Left lung (tissue), 10 donors: ENCODE data around the gene CTNNBIP1. TPM values are rescaled to one million over a fixed set of nuclear protein-coding genes. Genes with fewer than 3 reads are reported as not detected.

Source experiments
- ATAC-seq: fragments of 200-7000 bp; cut with Tn5 transposase; one replicate; pipeline ENCODE4 v1.9.1; 2020; ENCODE audit warnings: moderate library complexity
- DNase-seq, 4 donors: peaks; one replicate each; pipeline ENCODE4 v3.0.0-alpha.2; 2013 to 2020
- H3K27ac ChIP-seq, 2 donors: fragments of 200-600 bp; sonication (generic) in 1 of 2; one replicate each; pipeline versions ENCODE4 v1.5.0 to v1.8.0; 2020 to 2021
- H3K27me3 ChIP-seq, 2 donors: fragments of 200-600 bp; sonication (generic) in 1 of 2; one replicate each; pipeline versions ENCODE4 v1.5.0 to v1.8.0; 2020 to 2021
- H3K36me3 ChIP-seq, 2 donors: fragments of 200-600 bp; sonication (generic) in 1 of 2; one replicate each; pipeline versions ENCODE4 v1.5.0 to v1.8.0; 2020 to 2021
- H3K4me1 ChIP-seq, 2 donors: fragments of 200-600 bp; one replicate each; pipeline ENCODE4 v1.8.0; 2021
- H3K4me3 ChIP-seq, 2 donors: fragments of 200-600 bp; sonication (generic) in 1 of 2; one replicate each; pipeline versions ENCODE4 v1.5.0 to v1.8.0; 2020 to 2021; ENCODE audit warnings: mild to moderate bottlenecking in 1 of 2
- H3K9me3 ChIP-seq, 2 donors: fragments of 200-600 bp; sonication (generic) in 1 of 2; one replicate each; pipeline versions ENCODE4 v1.5.0 to v1.8.0; 2020 to 2021
- intact Hi-C, 2 donors: fragments of 100-400 bp; cut with DNase I; formaldehyde crosslinking; loops; one replicate each; pipeline versions ENCODE4 v1.11.2 to v1.14.2; 2022
- polyA plus RNA-seq, 6 donors: library from polyadenylated mRNA; unstranded; fragments of 120-200 nt; gene quantifications; one replicate each; pipeline ENCODE4 v1.2.1, GENCODE V29; 2013; ENCODE audit not compliant: insufficient read length in 6 of 6
- total RNA-seq, 2 donors: library from RNA; stranded (reverse); fragmentation: NEBNext Ultra II Directional; extraction: Animal tissue kit (Norgen Biotek cat#: 25700); gene quantifications; one replicate each; pipeline ENCODE4 v1.2.1, GENCODE V29; 2021
- TF ChIP-seq, protein P1 (sequence below), 2 donors: fragments of 200-600 bp; sonication (generic) in 1 of 2; IDR thresholded peaks; one replicate each; pipeline versions ENCODE4 v1.5.0 to v1.8.0; 2021; ENCODE audit warnings: antibody characterized with exemption in 2 of 2
- donor health status: DM: no; HTN: yes; CAD: no.
- donor health status: DM: no; HTN: no; CAD: no.

CTNNBIP1 gene
- total and polyA plus RNA-seq, 8 donors: 30.2 to 57.1 (median 48.0) TPM

DNA sequence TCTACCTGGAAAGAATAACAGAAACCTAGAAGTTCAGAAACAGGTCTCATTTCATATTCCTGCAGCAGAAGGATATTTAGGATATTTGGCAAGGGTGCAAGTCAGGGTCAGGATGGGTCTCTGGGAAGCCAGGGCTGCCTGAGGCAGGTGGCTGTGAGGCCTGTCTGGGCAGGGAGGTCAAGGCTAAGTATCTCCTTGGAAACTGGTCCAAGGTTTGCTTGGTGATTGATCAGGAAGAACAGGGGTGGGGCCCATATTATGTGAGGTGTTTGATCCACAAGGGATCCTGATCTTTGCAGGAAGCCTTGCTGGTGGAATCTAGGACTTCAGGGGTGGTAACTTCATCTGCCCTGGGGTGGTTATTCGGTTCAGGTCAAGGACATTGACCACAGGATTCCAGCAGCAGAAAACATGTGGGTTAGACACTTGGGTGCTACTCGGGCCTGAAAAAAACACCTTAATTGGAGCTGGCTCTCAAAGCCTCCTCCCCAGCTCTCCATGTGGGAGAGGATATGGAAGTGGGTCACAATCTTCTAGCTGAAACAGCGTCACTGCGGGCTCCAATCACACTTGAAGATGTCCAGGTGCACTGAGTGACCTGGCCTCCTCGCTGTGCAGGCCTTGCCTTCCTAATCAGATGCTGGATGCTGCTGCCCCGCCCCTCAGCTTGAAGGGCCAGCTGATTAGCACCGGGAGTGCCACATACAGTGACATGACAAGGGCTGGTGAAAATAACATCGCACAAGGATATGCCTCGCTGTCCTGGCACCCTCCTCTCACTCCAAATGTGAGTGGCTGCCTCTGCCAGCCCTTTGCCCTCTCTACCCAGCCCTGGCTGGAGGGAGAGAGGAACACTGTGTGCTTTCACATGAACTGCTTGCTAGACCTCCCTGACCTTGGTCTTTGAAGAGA, 8.7 kb downstream of the CTNNBIP1 start:
- Histone ChIP-seq H3K9me3 (no peaks in the 10 kb centered on the region), H3K4me3 (peak overlapping the region in 1 of 2 donors; percentile 10), H3K27me3 (no peaks in the 10 kb centered on the region), H3K4me1 (peaks cover 17 to 35% of the 10 kb centered on the region in 2 donors), H3K27ac (peak overlapping the region; percentile 80 to 87), H3K36me3 (no peaks in the 10 kb centered on the region)
- ATAC-seq (peak; percentile 74), DNase-seq (peak in 2 of 4 donors; percentile 85)
- intact Hi-C loops: no loop called here
- TF ChIP-seq, protein P1, sequence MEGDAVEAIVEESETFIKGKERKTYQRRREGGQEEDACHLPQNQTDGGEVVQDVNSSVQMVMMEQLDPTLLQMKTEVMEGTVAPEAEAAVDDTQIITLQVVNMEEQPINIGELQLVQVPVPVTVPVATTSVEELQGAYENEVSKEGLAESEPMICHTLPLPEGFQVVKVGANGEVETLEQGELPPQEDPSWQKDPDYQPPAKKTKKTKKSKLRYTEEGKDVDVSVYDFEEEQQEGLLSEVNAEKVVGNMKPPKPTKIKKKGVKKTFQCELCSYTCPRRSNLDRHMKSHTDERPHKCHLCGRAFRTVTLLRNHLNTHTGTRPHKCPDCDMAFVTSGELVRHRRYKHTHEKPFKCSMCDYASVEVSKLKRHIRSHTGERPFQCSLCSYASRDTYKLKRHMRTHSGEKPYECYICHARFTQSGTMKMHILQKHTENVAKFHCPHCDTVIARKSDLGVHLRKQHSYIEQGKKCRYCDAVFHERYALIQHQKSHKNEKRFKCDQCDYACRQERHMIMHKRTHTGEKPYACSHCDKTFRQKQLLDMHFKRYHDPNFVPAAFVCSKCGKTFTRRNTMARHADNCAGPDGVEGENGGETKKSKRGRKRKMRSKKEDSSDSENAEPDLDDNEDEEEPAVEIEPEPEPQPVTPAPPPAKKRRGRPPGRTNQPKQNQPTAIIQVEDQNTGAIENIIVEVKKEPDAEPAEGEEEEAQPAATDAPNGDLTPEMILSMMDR (IDR thresholded peaks at IDR 0.05): no peak

DNA sequence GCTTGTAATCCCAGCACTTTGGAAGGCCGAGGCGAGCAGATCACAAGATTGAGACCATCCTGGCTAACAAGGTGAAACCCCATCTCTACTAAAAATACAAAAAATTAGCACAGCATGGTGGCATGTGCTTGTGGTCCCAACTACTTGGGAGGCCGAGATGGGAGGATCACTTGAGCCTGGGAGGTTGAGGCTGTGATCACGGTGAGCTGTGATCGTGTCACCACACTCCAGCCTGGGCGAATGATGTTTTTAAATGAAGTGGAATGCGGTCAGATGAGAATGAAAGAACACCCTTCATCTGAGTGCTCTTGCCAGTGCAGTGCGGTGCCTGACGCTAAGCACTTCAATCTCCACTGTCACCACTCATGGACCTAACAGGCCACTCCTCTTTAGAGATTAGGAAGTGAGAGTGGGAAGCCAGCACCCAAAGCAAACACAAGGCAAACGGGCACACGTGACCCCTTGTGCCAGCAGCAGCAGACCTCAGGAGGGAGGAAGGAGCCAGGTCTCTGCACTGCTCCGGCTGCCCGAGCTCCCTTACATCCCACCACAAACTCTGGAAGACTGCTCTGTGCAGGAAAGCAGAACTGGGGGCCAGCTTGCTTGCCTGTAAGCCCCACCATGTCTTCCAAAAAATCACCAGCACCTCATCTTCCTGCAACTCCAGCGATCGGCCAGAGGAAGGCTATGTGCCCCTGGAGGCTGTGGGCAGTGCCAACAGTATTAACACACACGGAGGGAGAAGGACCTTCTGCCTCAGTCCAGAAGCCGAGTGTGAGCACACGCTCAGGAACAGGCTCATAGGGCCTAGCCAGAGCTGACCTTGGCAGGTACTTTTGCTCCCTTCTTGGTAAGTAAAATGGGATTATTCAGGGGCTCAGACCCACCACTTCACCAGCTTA, 9.7 kb downstream of the CTNNBIP1 start:
- intact Hi-C loops: no loop called here
- peak overlapping the region; percentile 10 to 27 for H3K4me3 ChIP-seq

DNA sequence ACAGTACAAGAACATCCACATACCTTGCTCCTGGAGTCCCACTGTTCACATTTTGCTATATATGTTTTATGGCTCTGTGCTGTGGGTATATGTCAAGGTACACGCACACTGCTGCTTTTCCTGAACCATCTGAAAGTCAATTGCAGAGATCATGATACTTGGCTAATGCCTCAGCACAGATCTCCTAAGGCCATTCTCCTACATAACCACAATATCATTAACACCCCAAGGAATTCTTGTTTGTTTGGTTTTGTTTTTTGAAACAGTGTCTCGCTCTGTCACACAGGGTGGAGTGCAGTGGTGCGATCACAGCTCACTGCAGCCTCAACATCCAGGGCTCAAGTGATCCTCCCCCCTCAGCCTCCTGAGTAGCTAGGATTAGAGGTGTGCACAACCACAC, 16.0 kb downstream of the CTNNBIP1 start:
- Histone ChIP-seq H3K36me3 (no peaks in the 10 kb centered on the region), H3K27me3 (no peaks in the 10 kb centered on the region), H3K4me3 (no peak overlapping the region), H3K27ac (peak overlapping the region in 1 of 2 donors; percentile 81), H3K9me3 (no peaks in the 10 kb centered on the region), H3K4me1 (peaks cover 24 to 49% of the 10 kb centered on the region in 2 donors)
- ATAC-seq (no peak), DNase-seq (no peak)
- TF ChIP-seq, protein P1 (IDR thresholded peaks at IDR 0.05): no peak
- intact Hi-C loops: no loop called here

More for the DNA sequence above, 9.7 kb downstream of the CTNNBIP1 start:
- Histone ChIP-seq H3K36me3 (no peaks in the 10 kb centered on the region), H3K27ac (peak overlapping the region; percentile 80 to 87), H3K4me1 (peaks cover 17 to 35% of the 10 kb centered on the region in 2 donors), H3K27me3 (no peaks in the 10 kb centered on the region), H3K9me3 (no peaks in the 10 kb centered on the region)
- DNase-seq (peak; percentile 53 to 92 (median 88)), ATAC-seq (peak; percentile 90)
- TF ChIP-seq, protein P1 (IDR thresholded peaks at IDR 0.05): no peak

GRCh38 chr1:9892563-9893528, 17.2 kb downstream of the CTNNBIP1 start:
- DNase-seq (no peak), ATAC-seq (peak; percentile 71)
- peak overlapping the region; percentile 65 to 81 for H3K27ac ChIP-seq
- H3K4me1 ChIP-seq: peaks cover 24 to 53% of the 10 kb centered on the region in 2 donors
- H3K4me3 ChIP-seq: no peak overlapping the region
- H3K36me3 ChIP-seq: no peaks in the 10 kb centered on the region
- TF ChIP-seq, protein P1 (IDR thresholded peaks at IDR 0.05): no peak
- H3K27me3 ChIP-seq: no peaks in the 10 kb centered on the region
- no peaks in the 10 kb centered on the region for H3K9me3 ChIP-seq
- intact Hi-C loops: no loop called here
